H9 (cell line): ENCODE measurements around the gene APOBR. TPM values are rescaled to one million over a fixed set of nuclear protein-coding genes. Genes with fewer than 3 reads are reported as not detected.
A peak's percentile ranks its signal among the peaks of the same experiment; 100 is the strongest.

Source experiments
- DNase-seq: peaks from one replicate; pipeline ENCODE4 v3.0.0-alpha.2; 2017
- H2AFZ ChIP-seq: one replicate; pipeline ENCODE4 v1.6.1; 2013; ENCODE audit warnings: mild to moderate bottlenecking, low read length, control low read depth, moderate library complexity
- H2AK5ac ChIP-seq: 2 replicates; pipeline ENCODE4 v1.6.1; 2013; ENCODE audit warnings: low read length, control low read depth, mixed read lengths; ENCODE audit not compliant: insufficient read length
- H2BK120ac ChIP-seq: one replicate; pipeline ENCODE4 v1.6.1; 2013; ENCODE audit warnings: low read depth, mild to moderate bottlenecking, low read length, control low read depth, inconsistent platforms; ENCODE audit not compliant: poor library complexity, severe bottlenecking
- H2BK12ac ChIP-seq: 2 replicates; pipeline ENCODE4 v1.6.1; 2013; ENCODE audit warnings: low read length, control low read depth, mixed read lengths, low read depth; ENCODE audit not compliant: insufficient read length
- H2BK15ac ChIP-seq: 2 replicates; pipeline ENCODE4 v1.6.1; 2013; ENCODE audit warnings: low read depth, low read length, control low read depth
- H2BK20ac ChIP-seq: one replicate; pipeline ENCODE4 v1.6.1; 2013; ENCODE audit warnings: low read depth, mild to moderate bottlenecking, low read length, control low read depth, inconsistent platforms; ENCODE audit not compliant: poor library complexity, severe bottlenecking
- H2BK5ac ChIP-seq: 2 replicates; pipeline ENCODE4 v1.6.1; 2013; ENCODE audit warnings: low read length, control low read depth, mixed read lengths; ENCODE audit not compliant: insufficient read length
- H3K14ac ChIP-seq: 2 replicates; pipeline ENCODE4 v1.6.1; 2013; ENCODE audit warnings: low read length, control low read depth; ENCODE audit not compliant: insufficient read depth
- H3K18ac ChIP-seq: 2 replicates; pipeline ENCODE4 v1.6.1; 2013; ENCODE audit warnings: low read depth, mild to moderate bottlenecking, mixed read lengths, low read length, control low read depth; ENCODE audit not compliant: insufficient read length
- H3K23ac ChIP-seq: 2 replicates; pipeline ENCODE4 v1.6.1; 2013; ENCODE audit warnings: low read length, control low read depth, mixed read lengths, low read depth; ENCODE audit not compliant: insufficient read length
- H3K23me2 ChIP-seq: 2 replicates; pipeline ENCODE4 v1.6.1; 2013; ENCODE audit warnings: low read depth, mild to moderate bottlenecking, mixed read lengths, low read length, control low read depth; ENCODE audit not compliant: insufficient read length, poor library complexity, severe bottlenecking
- H3K27ac ChIP-seq: 2 replicates; pipeline ENCODE4 v1.5.1; 2013; ENCODE audit warnings: low read length, control low read depth, mixed read lengths, low read depth; ENCODE audit not compliant: insufficient read length
- H3K27me3 ChIP-seq: 2 replicates; pipeline ENCODE4 v1.6.1; 2013; ENCODE audit warnings: low read length, control low read depth, inconsistent platforms; ENCODE audit not compliant: insufficient read depth
- H3K4ac ChIP-seq: 2 replicates; pipeline ENCODE4 v1.6.1; 2013; ENCODE audit warnings: low read depth, mild to moderate bottlenecking, control low read depth, inconsistent platforms, low read length, moderate library complexity
- H3K4me1 ChIP-seq: 2 replicates; pipeline ENCODE4 v1.6.1; 2013; ENCODE audit warnings: low read length, control low read depth, inconsistent platforms; ENCODE audit not compliant: insufficient read depth
- H3K4me2 ChIP-seq: 2 replicates; pipeline ENCODE4 v1.6.1; 2013; ENCODE audit warnings: low read length, control low read depth, mixed read lengths; ENCODE audit not compliant: insufficient read length, insufficient read depth
- H3K56ac ChIP-seq: 2 replicates; pipeline ENCODE4 v1.6.1; 2013; ENCODE audit warnings: low read depth, mild to moderate bottlenecking, mixed read lengths, low read length, control low read depth; ENCODE audit not compliant: insufficient read length
- H3K79me1 ChIP-seq: 2 replicates; pipeline ENCODE4 v1.6.1; 2013; ENCODE audit warnings: low read depth, mild to moderate bottlenecking, moderate library complexity, low read length, control low read depth, inconsistent platforms; ENCODE audit not compliant: insufficient read depth, poor library complexity, severe bottlenecking
- H3K79me2 ChIP-seq: 2 replicates; pipeline ENCODE4 v1.6.1; 2013; ENCODE audit warnings: low read length, control low read depth, inconsistent platforms; ENCODE audit not compliant: insufficient read depth
- H3K9ac ChIP-seq: 2 replicates; pipeline ENCODE4 v1.6.1; 2013; ENCODE audit warnings: low read length, control low read depth, mixed read lengths; ENCODE audit not compliant: insufficient read length; ENCODE audit errors: extremely low read depth
- H3K9me3 ChIP-seq: one replicate; pipeline ENCODE4 v1.6.1; 2013; ENCODE audit warnings: low read depth, low read length, inconsistent platforms; ENCODE audit not compliant: control insufficient read depth
- H3T11ph ChIP-seq: one replicate; pipeline ENCODE4 v1.6.1; 2013; ENCODE audit warnings: mild to moderate bottlenecking, low read length, control low read depth, inconsistent platforms
- H4K20me1 ChIP-seq: one replicate; pipeline ENCODE4 v1.6.1; 2013; ENCODE audit not compliant: control insufficient read depth, insufficient read length, insufficient read depth
- H4K5ac ChIP-seq: 2 replicates; pipeline ENCODE4 v1.6.1; 2013; ENCODE audit warnings: low read depth, mild to moderate bottlenecking, mixed read lengths, low read length, control low read depth; ENCODE audit not compliant: insufficient read length
- H4K8ac ChIP-seq: replicated peaks from 2 replicates; pipeline ENCODE4 v1.6.1; 2013; ENCODE audit warnings: low read length, control low read depth, mixed read lengths, low read depth; ENCODE audit not compliant: insufficient read length
- H4K91ac ChIP-seq: 2 replicates; pipeline ENCODE4 v1.6.1; 2013; ENCODE audit warnings: low read depth, mild to moderate bottlenecking, moderate library complexity, mixed read lengths, low read length, control low read depth; ENCODE audit not compliant: insufficient read length
- H3K27ac Mint-ChIP-seq, 3 experiments: 2 replicates in 2 of 3; 3 replicates in 1 of 3; pipeline ENCODE4 v1.8.0; 2020 to 2021; ENCODE audit warnings: mixed read lengths in 3 of 3, mild to moderate bottlenecking in 1 of 3, moderate library complexity in 1 of 3
- H3K27me3 Mint-ChIP-seq: 2 replicates; pipeline ENCODE4 v1.8.0; 2021; ENCODE audit warnings: low read depth, mild to moderate bottlenecking, moderate library complexity, mixed read lengths
- H3K36me3 Mint-ChIP-seq, 3 experiments: 2 replicates in 2 of 3; 3 replicates in 1 of 3; pipeline ENCODE4 v1.8.0; 2020 to 2021; ENCODE audit warnings: low read depth in 3 of 3, mixed read lengths in 3 of 3; ENCODE audit not compliant: insufficient read depth in 1 of 3
- H3K4me1 Mint-ChIP-seq, 2 experiments: 2 replicates each; pipeline ENCODE4 v1.8.0; 2020; ENCODE audit warnings: mixed read lengths in 2 of 2
- H3K4me3 Mint-ChIP-seq, 2 experiments: 2 replicates in 1 of 2; 3 replicates in 1 of 2; pipeline ENCODE4 v1.8.0; 2020 to 2021; ENCODE audit warnings: mild to moderate bottlenecking in 2 of 2, mixed read lengths in 2 of 2, moderate library complexity in 1 of 2
- H3K9me3 Mint-ChIP-seq, 2 experiments: 2 replicates in 1 of 2; 3 replicates in 1 of 2; pipeline ENCODE4 v1.8.0; 2020; ENCODE audit warnings: mild to moderate bottlenecking in 2 of 2, mixed read lengths in 2 of 2, moderate library complexity in 1 of 2
- CTCF ChIP-seq: fragments of 200-600 bp; sonication (generic); conservative IDR thresholded peaks from 3 replicates; pipeline ENCODE4 v1.8.0; 2021; ENCODE audit warnings: antibody characterized with exemption, mild to moderate bottlenecking
- WGBS: extraction: QIAGEN DNeasy Blood & Tissue Kit; methylation state at CpG from one replicate; pipeline ENCODE4 v1.1.7; 2013; ENCODE audit warnings: missing lambda C conversion rate, low lambda C conversion rate, mixed read lengths; ENCODE audit not compliant: insufficient read length; ENCODE audit errors: extremely low coverage; 5-methylcytosine and 5-hydroxymethylcytosine counted together
- total RNA-seq: library from RNA; stranded (reverse); gene quantifications from 2 replicates; pipeline ENCODE4 v1.2.1, GENCODE V29; 2021

Gene APOBR
- total RNA-seq, 1 experiment from 2014 or later, result not detected

GRCh38 chr16:28537076-28537475 is 42.6 kb downstream of the APOBR start:
- Histone ChIP-seq H2AFZ (no peak overlapping the region), H2BK15ac (peak overlapping the region; percentile 68; the same call in 1 of the 2 replicates), H3K9ac (no peak overlapping the region), H2BK120ac (no peak overlapping the region), H2BK5ac (no peak overlapping the region), H3K27me3 (no peaks in the 10 kb centered on the region), H3K4me1 (no peaks in the 10 kb centered on the region), H3T11ph (no peak overlapping the region), H3K9me3 (no peaks in the 10 kb centered on the region), H3K18ac (no peak overlapping the region), H3K14ac (no peak overlapping the region), H3K23ac (no peak overlapping the region), H3K56ac (no peak overlapping the region), H4K91ac (no peak overlapping the region), H4K5ac (no peak overlapping the region), H3K79me2 (no peaks in the 10 kb centered on the region), H2BK20ac (no peak overlapping the region), H3K79me1 (no peaks in the 10 kb centered on the region), H3K4me2 (no peak overlapping the region), H4K8ac (no peak overlapping the region), H3K4ac (no peak overlapping the region), H2BK12ac (no peak overlapping the region), H3K23me2 (no peaks in the 10 kb centered on the region), H2AK5ac (no peak overlapping the region), H4K20me1 (no peaks in the 10 kb centered on the region), H3K27ac (no peak overlapping the region)
- no peak for DNase-seq
- H3K36me3 Mint-ChIP-seq, result no peaks in the 10 kb centered on the region
- no peaks in the 10 kb centered on the region; a peak in 1 of 5 replicates for H3K9me3 Mint-ChIP-seq
- H3K4me1 Mint-ChIP-seq, result peaks cover 3 to 9% of the 10 kb centered on the region in 2 experiments; a peak in 3 of 4 replicates
- TF ChIP-seq CTCF, result no peak
- H3K27me3 Mint-ChIP-seq, result peaks cover 4% of the 10 kb centered on the region
- H3K27ac Mint-ChIP-seq, result no peak overlapping the region
- H3K4me3 Mint-ChIP-seq, result no peak overlapping the region
- no CpG with 5 or more reads among the region's 6 CpGs for WGBS
